HG03442 (cell line): ENCODE results near the gene WASF2.
A peak's percentile ranks its signal among the peaks of the same experiment; 100 is the strongest.
"Not testable (repeated sequence)": the region's sequence is repeated elsewhere in the genome, so short reads cannot be mapped to it uniquely, and the experiment has no call there.

Source experiments
- ATAC-seq: cut with Tn5 transposase; IDR thresholded peaks from one replicate; pipeline ENCODE4 v1.9.1; 2021; ENCODE audit warnings: mild to moderate bottlenecking, moderate library complexity; ENCODE audit not compliant: unreplicated experiment

Gene WASF2

DNA sequence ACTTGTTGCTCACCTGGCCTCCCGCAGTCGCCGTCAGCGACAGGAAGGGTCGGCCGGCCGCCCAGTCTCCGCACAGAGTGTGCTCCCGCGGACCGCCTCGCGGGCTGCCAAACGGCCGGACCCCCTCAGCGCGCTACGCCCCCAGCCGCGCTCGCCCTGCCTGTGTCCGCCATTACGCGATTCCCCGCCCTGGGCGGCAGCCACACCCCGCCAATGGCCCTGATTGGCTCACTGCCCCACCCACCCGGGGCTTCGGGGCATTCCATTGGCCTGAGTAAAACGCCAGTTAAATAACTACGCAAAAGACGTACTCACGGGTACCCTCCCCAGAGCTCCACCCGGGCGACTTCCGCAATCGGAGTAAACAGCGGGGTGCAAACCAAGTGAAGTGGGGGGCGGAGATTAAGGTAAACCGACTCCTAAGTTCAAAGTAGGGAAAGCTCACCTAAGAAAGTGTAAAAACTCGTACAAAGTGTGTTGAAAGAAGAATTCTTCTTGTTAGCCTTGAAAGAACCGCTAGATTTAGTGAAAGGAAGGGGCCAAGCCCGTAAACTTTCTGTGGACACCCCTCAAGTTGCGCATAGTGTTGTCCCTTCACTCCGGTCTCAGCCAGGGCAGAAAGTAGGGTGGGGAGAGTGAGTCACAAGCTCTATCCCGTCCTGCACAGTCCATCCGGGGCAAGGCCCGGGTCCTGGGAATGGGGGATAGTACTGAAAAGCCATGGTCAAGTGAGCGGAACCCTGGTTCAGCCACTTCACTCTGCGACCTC, at the start of gene WASF2:
TSS of gene WASF2 (minus strand) at position 195 of the 769 bp plus-strand sequence. CDS start 61,277 bp downstream, outside the sequence.
- peak; percentile 78 for ATAC-seq

DNA sequence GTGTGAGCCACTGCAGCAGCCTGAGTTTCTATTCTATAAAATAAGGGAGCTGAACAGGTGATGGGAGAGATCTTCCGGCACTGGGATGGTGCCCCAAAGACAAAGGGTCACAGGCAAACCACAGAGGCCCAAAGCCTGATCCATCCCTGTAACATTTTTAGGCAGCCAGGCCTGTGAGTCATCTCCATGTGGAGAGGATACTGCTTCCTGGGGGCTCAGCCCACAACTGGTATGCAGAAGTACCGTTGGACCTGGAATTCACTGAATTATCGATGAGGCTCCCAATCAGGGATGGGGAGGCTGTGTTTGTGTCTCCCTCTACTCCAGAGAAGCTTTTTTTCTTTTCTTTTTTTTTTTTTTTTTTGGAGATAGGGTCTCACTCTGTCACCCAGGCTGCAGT, 48.8 kb upstream of the WASF2 start:
- ATAC-seq = no peak

GRCh38 chr1:27538305-27538676, 48.3 kb upstream of the WASF2 start:
- ATAC-seq = not testable (repeated sequence)

- ATAC-seq = no peak
Measured at GRCh38 chr1:27536767-27537166, 46.8 kb upstream of the WASF2 start.

- no peak for ATAC-seq
Measured at GRCh38 chr1:27536010-27536757, 46.2 kb upstream of the WASF2 start.

DNA sequence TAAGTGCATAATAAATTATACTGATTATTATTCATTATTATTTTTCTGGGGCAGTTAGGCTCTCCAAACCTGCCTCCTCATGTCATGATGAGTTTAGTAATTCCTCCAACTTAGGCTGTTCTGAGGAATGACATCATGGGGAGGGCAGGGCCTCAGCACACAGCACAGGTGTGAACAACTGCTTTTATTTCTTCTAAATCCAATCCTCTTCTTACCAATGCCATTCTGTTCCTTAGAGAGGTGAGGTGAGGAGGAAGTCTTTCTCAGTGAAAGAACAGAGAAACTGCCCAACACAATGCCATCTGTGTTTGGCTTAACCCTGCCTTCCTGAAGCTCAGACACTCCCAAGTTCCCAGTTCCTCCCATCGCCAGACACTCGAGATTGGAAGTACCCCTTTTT, 45.4 kb upstream of the WASF2 start:
- ATAC-seq = no peak

DNA sequence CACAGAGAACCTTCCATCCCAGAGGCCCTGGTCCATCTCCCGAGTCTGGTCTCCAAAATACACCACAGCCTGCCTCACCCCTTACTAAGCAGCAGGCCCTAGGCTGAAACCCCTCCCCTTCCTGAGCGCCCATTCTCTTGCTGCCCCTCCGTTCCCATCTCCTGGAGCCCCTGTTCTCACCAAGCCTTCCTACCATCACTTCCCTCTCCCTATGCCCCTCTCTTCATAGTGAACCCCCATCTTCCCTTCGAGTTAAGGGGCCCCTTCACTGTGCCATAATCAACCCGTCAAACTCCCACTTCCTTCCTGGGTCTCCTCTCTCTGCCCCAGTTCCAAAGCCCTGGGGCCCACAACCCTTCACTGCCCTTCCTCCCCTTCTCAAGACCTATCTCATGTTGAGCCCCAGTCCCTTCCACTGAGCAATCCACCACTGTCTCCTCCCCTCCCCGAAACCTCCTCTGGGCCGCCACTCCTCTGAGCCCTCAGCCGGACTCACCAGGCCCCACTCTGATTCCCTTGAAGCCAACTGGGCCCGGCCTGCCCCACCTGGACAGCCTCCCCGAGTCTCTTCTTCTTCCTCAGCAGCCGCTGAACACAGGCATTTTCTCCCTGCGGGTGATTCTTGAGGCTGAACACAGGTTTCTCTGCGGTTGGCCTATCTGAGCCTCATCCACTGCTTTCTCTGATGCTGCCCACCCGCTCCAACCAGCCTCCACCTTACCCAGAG, 42.2 kb upstream of the WASF2 start:
- no peak for ATAC-seq

DNA sequence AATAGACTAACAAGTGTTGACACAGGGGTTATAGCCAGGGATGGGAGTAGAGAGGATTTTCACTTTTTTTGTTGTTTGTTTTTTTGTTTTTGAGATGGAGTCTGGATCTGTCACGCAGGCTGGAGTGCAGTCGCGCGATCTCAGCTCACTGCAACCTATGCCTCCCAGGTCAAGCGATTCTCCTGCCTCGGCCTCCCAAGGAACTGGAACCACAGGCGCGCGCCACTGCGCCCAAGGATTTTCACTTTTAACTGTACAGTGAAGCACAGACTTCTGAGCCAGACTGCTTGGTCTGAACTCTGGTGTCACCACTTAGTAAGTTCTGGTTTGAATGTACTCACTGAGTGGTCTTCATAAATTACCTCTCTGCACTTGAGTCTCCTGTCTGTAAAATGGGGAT, 40.2 kb upstream of the WASF2 start:
- ATAC-seq = no peak

DNA sequence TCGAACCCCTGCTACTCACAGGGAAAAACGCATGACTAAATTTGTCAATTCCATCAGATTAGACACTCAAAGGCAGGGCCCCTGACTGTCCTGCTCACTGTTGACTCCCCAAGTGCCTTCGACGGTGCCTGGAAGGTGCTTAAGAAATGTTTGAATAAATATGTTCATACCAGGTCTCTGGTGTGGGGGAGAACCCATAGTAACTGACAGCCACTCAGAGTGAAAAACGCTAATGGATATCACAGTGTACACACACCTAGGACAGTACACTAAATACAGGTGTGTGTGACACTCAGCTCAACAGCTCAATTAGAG, 39.7 kb upstream of the WASF2 start:
- no peak for ATAC-seq

- no peak for ATAC-seq
Measured at GRCh38 chr1:27528818-27529703, 39.1 kb upstream of the WASF2 start.

DNA sequence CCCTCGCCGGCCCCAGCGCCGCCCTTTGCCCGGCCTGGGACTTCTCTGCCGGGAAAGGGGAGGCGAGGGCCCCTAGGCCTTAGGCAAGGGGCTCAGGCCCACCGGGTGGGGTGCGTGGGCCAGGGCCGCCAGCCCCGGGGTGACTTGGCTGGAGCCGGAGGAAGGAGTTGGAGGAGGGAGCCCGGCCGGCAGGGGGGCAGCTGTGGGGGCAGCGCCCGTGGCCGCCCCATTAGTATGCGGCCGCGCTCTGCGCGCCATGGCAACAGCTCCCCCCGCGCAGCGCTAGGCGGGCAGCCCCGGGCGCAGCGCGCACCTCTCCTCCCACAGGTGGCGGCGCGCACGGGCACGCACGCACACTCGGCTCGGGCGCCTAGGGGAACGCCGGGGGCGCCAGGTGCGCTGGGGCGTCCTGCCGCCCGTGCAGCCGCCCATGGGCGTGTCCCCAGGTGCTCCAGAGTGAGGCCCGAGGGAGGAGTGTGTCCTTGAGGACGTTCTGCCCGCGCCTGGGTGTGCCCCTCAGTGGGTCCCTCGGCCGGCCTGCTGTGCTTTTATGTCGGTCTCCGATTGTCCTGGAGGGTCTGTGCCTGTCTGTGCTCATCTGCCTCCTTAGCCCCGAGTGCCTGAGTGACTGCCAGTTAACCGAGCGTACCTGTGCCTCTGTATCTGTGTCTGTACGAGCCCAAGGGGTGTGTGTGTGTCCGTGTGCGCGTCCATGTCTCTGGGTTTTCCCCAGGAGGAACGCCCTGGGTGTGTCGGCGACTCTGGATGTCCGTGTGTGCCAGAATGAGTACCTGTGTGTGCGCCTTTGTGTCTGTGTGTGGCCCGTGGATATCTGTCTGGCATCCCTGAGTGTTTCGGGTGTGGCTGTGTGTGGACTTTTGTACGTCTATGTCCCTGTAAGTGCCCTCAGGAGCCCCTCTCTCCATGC, 38.2 kb upstream of the WASF2 start:
- peak; percentile 42 for ATAC-seq

- ATAC-seq = no peak
Measured at GRCh38 chr1:27527223-27527889, 37.4 kb upstream of the WASF2 start.

DNA sequence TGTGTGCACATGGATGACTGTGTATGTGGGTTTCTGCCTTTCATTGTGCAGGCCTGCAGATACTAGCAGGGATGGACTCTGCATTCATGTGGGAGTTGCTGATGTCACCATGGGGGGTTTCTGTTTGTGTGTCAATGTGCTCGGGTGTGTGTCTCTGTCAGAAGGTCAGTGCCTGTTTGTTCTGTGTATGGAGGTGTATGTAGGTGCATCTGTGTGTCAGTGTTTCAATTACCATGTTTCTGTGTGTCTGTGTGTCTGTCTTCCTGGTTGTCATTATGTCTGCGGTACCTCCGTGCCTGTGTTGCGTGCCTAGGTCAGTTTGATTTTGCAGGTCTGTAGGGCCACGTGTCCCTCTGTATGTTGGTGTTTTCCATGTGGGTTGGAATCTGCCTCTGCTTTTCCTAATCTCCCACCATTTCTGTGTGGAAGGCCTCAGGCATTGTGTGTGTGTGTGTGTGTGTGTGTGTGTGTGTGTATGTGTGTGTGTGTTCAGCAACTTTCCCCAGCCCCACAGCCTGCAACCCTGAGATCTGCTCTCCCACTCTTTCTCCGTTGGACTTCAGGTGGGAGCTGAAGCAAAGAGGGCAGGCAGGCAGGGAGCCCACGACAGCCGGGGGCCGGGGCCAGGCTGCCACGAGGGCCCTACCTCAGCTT, 36.7 kb upstream of the WASF2 start:
- ATAC-seq = no peak

GRCh38 chr1:27525296-27526272, 35.6 kb upstream of the WASF2 start:
- ATAC-seq = peak; percentile 40

- ATAC-seq = no peak
Measured at GRCh38 chr1:27523337-27524020, 33.5 kb upstream of the WASF2 start.

- no peak for ATAC-seq
Measured at GRCh38 chr1:27522432-27523336, 32.7 kb upstream of the WASF2 start.
